Tongue (tissue), 2 donors: Measurements from ENCODE around the gene FHIT. TPM values are rescaled to one million over a fixed set of nuclear protein-coding genes. Genes with fewer than 3 reads are reported as not detected.

ENCODE experiments used
- DNase-seq: peaks from one replicate; pipeline ENCODE4 v3.0.0-alpha.2; 2015
- total RNA-seq: library from RNA; depleted of rRNA; stranded (reverse); fragments of >200 nt; gene quantifications from one replicate; pipeline ENCODE4 v1.2.3, GENCODE V29; 2014

FHIT gene
- 7.4 TPM for total RNA-seq

DNA sequence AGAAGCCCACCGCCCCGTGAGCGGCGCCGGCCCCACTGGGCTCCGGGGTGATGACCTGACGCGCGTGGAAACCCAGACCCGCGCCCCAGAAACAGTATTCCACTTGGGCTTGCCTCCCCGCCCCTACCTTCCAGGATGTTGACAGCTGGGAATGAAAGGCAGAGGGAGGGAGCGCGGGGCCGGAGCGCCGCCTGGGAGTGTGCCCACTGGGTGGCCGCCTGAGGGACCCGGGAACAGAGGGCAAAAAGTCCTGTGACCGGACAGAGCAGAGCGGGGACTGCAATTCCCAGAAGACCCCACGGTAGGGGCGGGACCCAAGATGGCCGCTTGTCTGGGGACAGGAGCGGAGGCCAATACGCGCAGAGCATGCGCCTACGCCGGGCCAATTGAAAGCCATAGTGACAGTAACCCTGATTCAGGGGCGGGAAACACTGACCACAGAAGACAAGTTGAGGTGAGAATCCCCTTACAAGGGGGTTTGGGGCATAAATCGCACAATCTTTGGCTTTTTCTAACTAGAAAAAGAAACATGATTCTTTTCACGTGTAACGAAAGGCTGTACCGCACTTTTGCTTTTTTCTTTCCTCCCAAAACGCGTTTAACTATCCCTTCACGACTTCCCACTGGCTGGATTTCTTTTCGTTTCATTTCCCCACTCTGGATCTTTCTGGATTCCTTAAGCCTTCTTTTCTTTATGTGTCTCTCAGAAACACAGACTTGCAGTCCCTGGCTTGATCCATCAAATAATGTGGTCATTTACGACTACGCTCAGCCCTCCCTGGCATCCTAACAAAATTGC lies at the start of gene FHIT:
Gene FHIT, minus strand, starts transcription at position 279 of the 799 bp plus-strand sequence.
- DNase-seq = peak; percentile 98

- DNase-seq = peak; percentile 34
Observed at GRCh38 chr3:61300786-61301185, 49.5 kb upstream of the FHIT start.

DNA sequence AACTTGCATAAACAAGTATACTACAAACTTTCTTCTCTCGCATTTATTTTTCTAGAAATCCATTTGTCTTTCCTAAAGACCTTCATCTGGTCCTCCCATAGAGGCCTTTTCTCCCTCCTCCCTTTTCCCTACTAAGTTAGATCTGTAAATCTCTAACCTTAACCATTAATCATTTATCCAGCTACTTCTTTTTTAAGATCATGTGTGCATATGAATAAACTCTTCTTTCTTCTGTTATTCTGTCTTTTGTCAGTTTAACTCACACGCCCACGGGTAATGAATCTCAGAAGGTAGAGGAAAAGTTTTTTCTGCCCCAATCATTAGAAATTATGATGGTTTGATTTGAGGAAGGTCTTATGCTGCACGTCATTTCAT lies 48.7 kb upstream of the FHIT start:
- no peak for DNase-seq

DNA sequence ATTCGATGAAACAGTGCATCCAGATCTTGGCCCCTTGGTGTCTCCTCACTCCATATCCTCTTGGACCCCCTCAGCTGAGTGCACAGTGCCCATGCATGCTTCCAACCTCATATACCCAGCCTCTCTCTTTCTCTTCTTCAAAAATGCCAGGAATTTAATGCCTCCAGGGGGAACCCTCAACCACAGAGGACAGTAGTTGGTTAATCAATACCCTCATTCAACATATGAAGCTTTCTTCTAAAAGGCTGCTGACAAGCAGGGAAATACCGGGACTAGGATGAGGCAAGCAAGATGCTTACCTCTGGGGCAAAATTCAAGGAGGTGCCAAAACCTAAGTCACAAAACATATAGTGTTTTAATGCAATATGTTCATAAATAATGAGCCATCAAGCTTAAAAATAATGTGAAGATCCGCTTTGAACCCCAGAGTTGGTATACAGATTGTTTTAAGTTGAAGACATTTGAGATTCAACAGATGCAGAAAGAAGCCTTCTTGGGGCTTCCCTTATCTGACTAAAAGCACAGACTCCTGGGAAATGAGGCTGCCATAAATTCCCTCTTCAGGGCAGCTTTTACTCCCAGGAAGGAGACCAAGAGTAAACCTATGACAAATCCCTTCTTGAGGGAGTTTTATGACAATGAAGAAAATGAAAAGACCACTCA lies 48.2 kb upstream of the FHIT start:
- DNase-seq = no peak

DNA sequence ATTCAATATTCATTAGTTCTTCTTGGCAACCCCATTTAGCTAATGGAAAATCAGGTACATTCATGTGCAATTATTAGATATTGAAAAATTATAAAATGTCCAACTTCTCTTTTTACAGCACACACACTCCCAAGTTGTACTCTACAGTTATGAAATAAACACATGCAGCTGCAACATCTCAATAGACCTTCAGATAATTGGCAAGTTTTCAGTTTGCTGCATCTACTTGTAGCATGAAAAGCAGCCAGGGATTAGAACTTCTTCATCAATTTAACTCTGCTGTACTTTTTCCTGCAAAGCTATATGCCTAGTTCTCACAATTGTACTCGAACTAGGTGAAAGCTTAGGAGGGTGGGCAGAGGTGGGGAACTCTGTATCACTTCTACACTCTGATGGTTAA lies 46.6 kb upstream of the FHIT start:
- DNase-seq = peak; percentile 51

DNA sequence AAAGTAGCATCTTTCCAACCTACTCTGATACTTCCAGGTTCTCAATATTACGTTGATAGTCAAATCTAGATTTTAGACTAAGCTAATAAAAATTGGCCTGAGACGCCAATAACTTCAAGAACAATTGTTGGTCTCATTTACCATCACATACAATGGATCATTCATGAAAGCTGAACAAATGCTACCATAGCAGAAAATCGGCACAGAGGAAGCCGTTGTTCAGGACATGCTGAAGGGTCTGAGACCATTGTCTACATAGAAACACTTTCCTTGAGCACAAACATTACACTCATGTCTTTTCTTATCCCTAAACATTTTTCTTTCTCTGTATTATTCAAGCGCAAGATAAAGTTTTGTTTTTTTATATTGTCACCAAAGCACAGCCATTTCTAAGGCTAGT lies 37.2 kb upstream of the FHIT start:
- no peak for DNase-seq

DNA sequence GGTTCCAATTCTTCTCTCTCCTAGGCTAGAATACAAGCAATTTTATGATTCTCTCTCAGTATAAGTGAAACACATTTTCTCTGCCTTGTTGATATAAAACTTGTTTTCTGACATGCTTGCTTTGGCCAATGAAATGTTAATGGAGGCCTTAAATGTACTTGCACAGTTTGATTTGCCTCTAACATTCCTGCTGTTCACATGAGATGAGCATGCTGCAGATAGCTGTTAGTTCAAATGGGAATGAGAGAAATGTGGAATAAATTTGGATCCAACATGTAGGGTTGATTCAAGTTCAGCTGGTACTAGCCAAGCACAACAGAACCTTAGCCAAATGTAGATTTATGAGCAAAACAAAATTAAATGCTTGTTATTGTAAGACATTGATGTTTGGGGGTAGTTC lies 32.6 kb upstream of the FHIT start:
- no peak for DNase-seq

GRCh38 chr3:61278713-61279112 lies 27.5 kb upstream of the FHIT start:
- no peak for DNase-seq

DNA sequence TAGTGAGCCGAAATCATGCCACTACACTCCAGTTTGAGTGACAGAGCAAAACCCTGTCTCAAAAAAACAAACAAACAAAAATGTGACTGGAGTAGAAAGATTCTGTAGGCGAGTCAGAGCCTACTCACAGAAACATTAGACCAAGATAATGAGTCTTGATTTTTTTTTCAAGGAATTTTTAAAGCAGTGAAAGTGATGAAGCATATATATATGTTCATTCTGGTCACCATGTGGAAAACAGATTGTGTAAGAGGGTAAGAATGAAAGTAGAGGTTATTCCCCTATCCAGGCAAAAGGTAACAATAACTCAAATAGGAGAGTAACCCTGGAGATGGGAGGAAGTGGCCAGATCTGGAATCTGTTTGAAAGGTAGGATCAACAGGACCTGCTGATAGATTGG lies 26.2 kb upstream of the FHIT start:
- no peak for DNase-seq

GRCh38 chr3:61269435-61269834 lies 18.2 kb upstream of the FHIT start:
- peak; percentile 52 for DNase-seq

DNA sequence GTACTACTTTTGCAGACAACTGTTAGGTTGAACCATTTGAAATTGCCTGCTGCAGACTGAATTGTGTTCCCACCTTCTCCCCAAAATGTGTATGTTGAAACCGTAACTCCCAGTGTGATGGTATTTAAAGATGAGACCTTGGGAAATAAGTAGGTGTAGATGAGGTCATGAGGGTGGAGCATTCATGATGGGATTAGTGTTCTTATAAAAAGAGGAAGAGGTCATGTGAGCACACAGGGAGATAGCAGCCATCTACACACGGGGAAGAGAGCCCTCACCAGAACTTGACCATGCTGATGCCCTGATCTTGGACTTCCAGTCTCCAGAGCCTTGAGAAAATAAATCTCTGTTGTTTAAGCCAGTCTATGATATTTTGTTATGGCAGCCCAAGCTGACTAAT lies 17.4 kb upstream of the FHIT start:
- no peak for DNase-seq

DNA sequence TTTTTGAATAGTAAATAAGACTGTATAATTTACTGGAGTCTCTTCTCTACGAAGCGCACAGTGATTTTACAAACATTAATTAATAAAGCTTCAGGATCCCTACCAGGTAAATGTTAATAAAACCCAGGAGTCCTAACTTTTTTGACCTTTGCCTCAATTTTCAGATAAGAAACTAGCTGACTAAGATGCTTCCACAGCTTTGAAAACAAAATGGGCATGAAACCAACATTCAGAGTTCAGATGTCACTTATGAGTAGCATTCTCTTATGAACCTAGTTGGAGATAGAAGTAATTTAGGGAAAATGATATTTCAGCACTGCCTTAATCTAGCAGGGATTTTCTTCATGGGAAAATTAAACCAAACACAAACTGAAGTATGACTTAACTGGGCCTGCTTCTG lies 13.0 kb upstream of the FHIT start:
- DNase-seq = no peak

GRCh38 chr3:61257148-61257547 lies 5.9 kb upstream of the FHIT start:
- DNase-seq = no peak

GRCh38 chr3:61253756-61254155 lies 2.5 kb upstream of the FHIT start:
- DNase-seq = no peak

DNA sequence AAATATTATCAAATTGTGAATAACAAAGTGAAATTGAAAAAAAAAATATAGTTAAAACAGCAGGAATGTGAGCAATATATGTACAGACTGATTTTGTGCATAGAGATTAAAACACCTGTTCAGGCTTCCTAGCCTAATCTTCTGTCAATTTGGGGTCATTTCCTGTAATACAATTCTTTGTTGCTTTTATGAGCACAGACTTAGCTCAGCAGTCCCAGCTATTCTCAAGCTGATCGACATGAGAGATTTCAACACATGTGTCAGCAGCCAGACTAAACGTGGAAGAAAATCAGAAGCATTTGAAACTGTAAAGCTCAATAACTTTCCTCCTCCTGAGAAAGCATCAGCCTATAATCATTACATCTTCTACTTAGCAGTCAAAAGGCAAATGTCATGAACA lies 1.6 kb upstream of the FHIT start:
- peak; percentile 24 for DNase-seq

GRCh38 chr3:61250784-61251173 lies 473 bp downstream of the FHIT start:
- DNase-seq = peak; percentile 66

DNA sequence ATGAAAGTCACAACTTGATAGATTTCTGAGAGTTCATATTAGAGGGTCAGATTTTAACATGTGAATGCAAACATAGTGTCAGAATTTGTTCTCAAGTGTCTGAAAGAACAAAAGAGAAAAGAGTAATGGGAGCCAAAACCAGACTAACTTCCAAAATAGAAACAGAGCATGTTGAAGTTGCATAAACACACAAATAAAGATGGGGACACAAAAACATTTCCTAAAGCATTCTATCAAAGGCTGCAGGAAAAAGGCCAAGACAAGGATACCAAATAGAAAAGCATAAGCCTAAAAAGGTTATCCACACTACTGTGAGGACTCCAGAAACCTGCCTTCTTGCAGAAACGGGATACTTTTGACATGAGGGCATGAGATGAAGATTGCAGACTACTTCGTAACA lies 2.8 kb downstream of the FHIT start:
- DNase-seq = no peak

DNA sequence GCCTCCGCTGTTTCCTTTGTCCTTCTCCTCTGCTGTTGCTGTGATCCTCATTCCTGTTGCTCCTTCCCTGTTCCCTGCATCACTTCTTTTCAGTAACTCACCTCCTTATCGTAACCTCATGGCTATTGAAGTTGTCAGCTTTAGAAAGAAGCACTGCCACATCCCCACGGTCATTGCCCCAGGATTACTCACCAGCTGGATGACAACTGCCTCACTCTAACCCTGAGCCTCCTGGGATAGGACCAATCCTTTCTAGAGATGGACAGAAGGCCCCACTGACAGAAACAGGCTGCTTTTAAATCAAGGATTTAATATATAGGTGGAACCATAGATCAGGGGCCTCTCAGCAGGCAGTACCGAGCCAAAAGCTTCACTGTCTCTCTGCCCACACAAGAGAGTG lies 4.1 kb downstream of the FHIT start:
- DNase-seq = no peak

GRCh38 chr3:61239871-61240270 lies 11.4 kb downstream of the FHIT start:
- DNase-seq = peak; percentile 54

DNA sequence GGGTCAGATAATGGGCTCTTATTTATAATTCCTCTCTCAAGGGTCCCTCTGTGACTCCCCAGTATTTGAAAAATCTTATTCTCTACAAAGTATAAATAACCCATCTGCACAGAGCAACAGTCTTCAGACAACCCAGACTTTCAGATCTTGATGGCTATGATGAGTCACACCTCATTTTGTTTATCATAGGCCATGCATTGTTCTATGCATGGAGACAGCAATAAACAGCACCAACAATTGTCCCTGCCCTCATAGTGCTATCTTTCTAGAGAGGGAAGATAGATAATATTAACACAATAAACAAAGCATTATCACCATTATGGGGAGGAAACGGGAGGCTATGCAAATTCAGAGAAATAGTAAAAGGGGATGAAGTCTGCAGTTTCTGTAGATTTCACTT lies 13.4 kb downstream of the FHIT start:
- DNase-seq = no peak

GRCh38 chr3:61236556-61236955 lies 14.7 kb downstream of the FHIT start:
- no peak for DNase-seq

DNA sequence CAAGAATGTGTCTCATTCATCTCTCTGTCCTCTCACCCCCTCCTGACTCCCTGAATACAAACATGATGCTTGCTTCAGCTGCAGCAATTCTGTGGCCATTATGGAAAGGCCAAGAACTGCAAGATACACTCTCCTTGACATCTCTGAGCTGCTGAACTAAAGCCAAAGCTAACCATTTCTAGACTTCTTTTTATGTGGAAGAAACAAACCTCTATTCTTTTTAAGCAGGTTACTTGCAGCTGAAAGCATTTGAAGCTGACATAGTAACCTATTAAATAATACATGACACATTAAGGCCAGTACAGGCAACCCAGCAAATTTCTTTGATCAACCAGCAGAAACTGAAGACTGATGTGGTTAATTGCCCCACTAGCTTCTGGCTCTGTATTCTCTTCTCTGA lies 17.5 kb downstream of the FHIT start:
- no peak for DNase-seq

- no peak for DNase-seq
Observed at GRCh38 chr3:61231693-61232092, 19.6 kb downstream of the FHIT start.

GRCh38 chr3:61227799-61228198 lies 23.5 kb downstream of the FHIT start:
- no peak for DNase-seq
